GM19043 (cell line): Measurements from ENCODE around the gene LOX.
"Not testable (repeated sequence)": the region's sequence is repeated elsewhere in the genome, so short reads cannot be mapped to it uniquely, and the experiment has no call there.

Experiments
- ATAC-seq: cut with Tn5 transposase; IDR thresholded peaks from one replicate; pipeline ENCODE4 v1.9.1; 2021; ENCODE audit warnings: low read depth; ENCODE audit not compliant: unreplicated experiment

The LOX gene

DNA sequence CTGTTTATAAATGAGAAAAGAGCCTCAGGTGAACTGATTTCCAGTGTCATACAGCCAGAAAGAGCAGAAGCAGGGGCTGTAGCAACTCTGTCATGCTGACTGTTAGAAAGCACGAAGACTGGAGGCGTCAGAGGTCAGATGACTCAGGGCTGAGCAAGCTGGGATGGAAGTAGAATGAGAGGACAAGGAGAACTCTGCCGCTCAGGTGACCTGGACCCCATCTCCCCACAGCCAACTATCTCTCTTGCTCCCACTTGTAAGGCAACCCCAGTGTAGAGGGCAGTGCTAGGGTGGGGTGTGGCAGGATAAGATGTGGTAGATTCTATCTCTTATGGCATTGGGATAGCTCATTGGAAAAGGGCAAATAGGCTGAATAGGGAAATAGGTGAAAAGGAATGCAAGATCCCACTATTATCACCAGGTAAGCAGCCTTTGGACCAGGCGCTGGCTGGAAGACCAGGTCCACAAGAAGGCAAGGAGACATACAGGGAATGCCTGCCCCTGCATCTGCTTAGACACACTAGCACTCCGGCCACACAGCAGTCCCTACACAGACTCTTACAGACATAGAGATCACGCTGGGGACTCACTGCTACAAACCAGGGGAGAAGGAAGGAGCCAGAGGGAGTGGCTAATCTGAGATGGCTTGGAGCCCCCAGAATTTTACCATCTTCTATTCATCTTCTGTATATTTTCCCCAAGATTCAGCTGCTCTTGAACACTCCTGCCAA, 21.2 kb upstream of the LOX start:
- no peak for ATAC-seq

- ATAC-seq, result no peak
Measured at GRCh38 chr5:122097391-122097790, 19.3 kb upstream of the LOX start.

DNA sequence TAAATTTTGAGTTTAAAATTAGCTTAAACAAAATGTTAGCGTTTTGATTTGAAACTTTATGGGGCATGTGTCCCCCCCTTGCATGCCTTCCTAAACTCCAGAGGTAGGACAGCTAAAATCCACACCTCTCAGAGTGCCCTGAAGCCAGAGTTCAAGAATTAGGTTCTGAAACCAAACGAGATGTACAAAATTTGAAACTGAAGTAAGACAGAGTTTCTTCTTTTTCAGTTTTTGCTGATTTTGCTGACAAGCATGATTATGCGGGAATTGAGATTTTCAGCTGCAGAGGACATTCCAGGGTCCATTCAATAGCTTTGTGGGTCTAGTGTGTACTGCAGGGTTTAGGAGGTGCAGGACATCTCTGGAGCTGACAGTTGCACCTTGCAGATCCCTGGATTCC, 17.1 kb upstream of the LOX start:
- no peak for ATAC-seq

- ATAC-seq, result not testable (repeated sequence)
Measured at GRCh38 chr5:122094251-122094650, 16.2 kb upstream of the LOX start.

- no peak for ATAC-seq
Measured at GRCh38 chr5:122093415-122094180, 15.5 kb upstream of the LOX start.

- no peak for ATAC-seq
Measured at GRCh38 chr5:122091936-122092600, 14.0 kb upstream of the LOX start.

DNA sequence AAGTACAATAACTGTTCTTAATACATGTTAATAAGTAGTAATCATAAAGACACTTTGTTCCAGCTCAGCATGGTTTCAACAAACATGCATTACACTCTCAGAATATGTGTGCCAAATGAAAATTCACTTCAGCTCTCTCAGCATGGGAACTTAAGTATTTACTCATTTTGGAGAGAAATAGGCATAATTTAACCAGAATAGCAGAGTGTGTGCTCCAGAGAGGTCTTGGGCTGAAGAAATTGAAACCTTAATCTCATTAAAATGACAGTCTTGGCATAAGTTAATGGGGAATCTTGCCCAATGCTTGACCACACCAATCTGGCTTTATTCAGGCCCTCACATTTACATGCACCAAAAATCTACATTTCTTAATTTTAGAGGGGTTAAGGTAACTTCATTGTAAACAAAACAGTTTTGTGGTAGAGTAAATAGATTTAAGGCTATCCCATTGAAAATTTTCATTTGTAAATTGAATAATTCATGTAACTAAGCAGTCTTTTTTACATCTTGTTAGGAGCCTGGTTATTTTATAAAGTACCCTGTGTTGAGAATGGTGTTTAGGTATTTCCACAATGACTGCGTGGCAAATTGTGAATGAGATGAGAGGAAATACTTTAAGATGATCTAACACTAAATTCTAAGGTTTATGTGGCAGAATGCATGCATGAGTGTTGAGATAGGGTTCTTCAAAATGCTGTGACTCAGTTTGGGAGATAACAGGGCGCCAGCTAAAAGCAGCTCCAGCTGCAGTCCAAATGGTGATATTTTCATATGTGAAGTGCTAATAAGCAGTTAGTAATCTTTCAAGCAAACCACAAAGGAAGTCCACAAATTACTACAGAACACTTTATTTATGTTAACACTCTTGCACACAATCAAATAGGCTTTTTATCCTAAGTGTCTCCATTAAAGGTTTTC, 11.3 kb upstream of the LOX start:
- ATAC-seq, result no peak

GRCh38 chr5:122085041-122085440, 7.0 kb upstream of the LOX start:
- no peak for ATAC-seq

DNA sequence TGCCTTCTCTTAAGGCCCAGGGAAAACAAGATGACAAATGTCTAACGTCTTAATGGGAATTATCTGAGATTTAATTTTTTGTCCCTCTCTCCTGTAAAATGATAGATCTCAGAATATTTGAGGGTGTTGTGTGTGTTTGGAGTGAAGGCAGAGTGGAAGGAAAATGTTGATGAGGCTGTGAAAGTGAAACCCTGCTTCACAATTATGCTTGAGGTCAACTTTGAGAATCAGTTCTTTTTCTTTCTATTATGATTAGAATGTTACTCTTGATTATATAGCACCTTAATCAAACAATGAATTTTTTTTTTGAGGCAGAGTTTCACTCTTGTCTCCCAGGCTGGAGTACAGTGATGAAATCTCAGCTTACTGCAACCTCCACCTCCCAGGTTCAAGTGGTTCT, 5.5 kb upstream of the LOX start:
- no peak for ATAC-seq

DNA sequence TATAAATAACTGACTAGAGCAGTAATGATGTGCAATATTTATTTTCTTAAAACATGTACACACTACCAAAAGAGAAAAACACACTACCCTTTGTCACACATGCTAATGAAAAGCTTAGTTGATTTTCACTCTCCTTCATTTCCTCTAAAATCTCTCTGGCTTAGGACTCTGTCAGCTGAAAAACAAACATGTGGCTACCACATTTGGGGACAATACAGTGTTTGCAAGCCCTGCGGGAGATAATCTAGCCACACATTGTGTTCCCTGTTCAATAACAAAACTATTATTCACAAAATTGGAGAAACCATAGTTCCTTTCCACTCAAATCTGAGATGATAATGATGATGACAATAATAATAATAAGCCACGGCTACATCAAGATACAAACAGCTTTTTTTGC, 3.5 kb upstream of the LOX start:
- ATAC-seq, result no peak

DNA sequence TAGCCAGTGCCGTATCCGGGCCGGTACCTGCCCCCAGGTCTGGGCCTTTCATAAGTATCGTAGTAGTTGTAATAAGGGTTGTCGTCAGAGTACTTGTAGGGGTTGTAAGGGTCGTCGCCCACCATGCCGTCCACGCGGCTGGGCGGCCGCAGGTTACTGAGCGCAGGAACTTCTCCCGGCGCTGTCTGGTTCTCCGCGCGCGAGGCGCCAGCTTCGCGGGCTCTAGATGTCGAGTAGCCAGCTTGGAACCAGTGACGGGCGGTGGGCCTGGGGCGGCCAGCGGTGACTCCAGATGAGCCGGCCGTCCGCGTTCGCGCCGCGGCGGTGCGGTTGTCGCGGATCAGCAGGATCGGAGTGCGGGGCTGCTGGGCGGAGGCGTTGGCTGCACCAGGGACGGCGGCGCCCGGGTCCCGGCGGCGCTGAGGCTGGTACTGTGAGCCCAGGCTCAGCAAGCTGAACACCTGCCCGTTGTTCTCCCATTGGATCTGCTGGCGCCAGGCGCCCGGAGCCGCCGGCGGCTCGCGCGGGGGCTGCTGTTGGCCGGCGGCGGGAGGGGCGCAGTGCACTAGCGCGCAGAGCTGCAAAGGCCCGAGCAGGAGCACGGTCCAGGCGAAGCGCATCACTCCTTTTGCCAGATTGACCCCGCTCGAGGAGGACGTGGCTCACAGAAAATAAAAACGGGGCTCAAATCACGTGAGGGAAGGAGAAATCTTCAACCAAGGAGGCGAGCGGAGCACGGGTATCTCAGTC, 518 bp downstream of the LOX start:
- no peak for ATAC-seq

GRCh38 chr5:122076669-122077365, 1.2 kb downstream of the LOX start:
- ATAC-seq, result no peak

- no peak for ATAC-seq
Measured at GRCh38 chr5:122076050-122076461, 2.0 kb downstream of the LOX start.

DNA sequence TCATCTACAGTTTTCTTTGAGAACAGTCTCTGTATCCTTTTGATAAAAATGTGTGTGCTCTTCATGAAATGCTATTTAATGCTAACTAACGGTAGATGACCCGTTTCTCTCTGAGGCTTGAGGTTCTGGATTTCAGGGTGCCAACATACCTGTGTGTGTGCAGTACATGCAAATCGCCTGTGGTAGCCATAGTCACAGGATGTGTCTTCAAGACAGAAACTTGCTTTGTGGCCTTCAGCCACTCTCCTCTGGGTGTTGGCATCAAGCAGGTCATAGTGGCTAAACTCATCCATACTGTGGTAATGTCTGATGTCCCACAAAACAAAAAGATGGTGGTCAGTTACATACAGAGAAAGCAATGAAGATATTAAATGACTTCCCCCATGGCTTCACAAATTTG, 4.2 kb downstream of the LOX start:
- no peak for ATAC-seq

- ATAC-seq, result no peak
Measured at GRCh38 chr5:122073018-122073417, 5.0 kb downstream of the LOX start.

GRCh38 chr5:122067390-122067789, 10.7 kb downstream of the LOX start:
- ATAC-seq, result no peak

- no peak for ATAC-seq
Measured at GRCh38 chr5:122064992-122065391, 13.1 kb downstream of the LOX start.

DNA sequence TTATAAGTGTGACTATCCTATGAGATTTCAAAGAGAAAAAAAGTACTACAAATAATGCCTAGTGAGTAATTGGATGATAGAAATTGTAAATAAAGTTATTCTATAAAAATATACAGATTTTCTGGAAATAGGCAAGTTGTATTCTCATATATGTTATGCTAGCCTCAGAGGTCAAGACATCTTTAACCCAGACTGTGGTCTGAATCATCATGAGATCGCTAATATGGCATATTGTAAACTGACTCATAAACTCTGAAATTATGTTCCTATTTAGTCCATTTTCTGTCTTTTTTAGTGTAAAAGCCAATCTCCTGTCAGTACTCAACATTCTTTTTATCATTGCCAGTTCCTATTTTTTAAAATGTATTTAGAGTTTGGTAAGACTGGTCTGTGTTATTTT, 14.2 kb downstream of the LOX start:
- ATAC-seq, result no peak

- ATAC-seq, result no peak
Measured at GRCh38 chr5:122062205-122062604, 15.9 kb downstream of the LOX start.
